Body of pancreas (tissue), 4 donors: Measurements from ENCODE around the gene GRHPR. TPM values are rescaled to one million over a fixed set of nuclear protein-coding genes. Genes with fewer than 3 reads are reported as not detected.

Source experiments
- ATAC-seq: fragments of 150-250 bp; one replicate; pipeline ENCODE4 v1.9.1; 2016
- DNase-seq, 4 donors: peaks; one replicate each; pipeline ENCODE4 v3.0.0-alpha.2; 2019
- H3K27ac ChIP-seq, 4 donors: fragments of 200-600 bp; sonication (generic); 1 replicate in 3 of 4; 2 replicates in 1 of 4; pipeline versions ENCODE4 v1.5.1 to v1.6.1; 2016 to 2019; ENCODE audit warnings: mild to moderate bottlenecking in 1 of 4, mixed read lengths in 1 of 4, moderate library complexity in 1 of 4
- H3K27me3 ChIP-seq, 2 donors: fragments of 200-600 bp; sonication (generic); one replicate each; pipeline ENCODE4 v1.6.0; 2016; ENCODE audit warnings: mild to moderate bottlenecking in 1 of 2
- H3K36me3 ChIP-seq, 2 donors: fragments of 200-600 bp; sonication (generic); replicated peaks in 1 of 2; 2 replicates each; pipeline ENCODE4 v1.5.1; 2016; ENCODE audit warnings: low read depth in 2 of 2; ENCODE audit not compliant: insufficient read depth in 1 of 2
- H3K4me1 ChIP-seq: fragments of 200-600 bp; sonication (generic); one replicate; pipeline ENCODE4 v1.6.0; 2016
- H3K4me3 ChIP-seq, 2 donors: fragments of 200-600 bp; sonication (generic); 1 replicate in 1 of 2; 2 replicates in 1 of 2; pipeline ENCODE4 v1.5.1; 2016 to 2019
- H3K9me3 ChIP-seq, 3 donors: fragments of 200-600 bp; sonication (generic); 1 replicate in 2 of 3; 2 replicates in 1 of 3; pipeline ENCODE4 v1.5.1; 2016
- POLR2A ChIP-seq, 3 donors: fragments of 450-650 bp; IDR thresholded peaks; one replicate each; pipeline ENCODE4 v1.6.1; 2016; ENCODE audit warnings: antibody characterized with exemption in 3 of 3, mild to moderate bottlenecking in 2 of 3
- WGBS, 2 donors: methylation state at CpG; one replicate each; pipeline ENCODE4 v1.1.5; 2017; 5-methylcytosine and 5-hydroxymethylcytosine counted together
- intact Hi-C: fragments of 100-400 bp; cut with DNase I; formaldehyde crosslinking; loops from one replicate; pipeline ENCODE4 v1.15.1; 2023
- total RNA-seq, 2 donors: library from RNA; depleted of rRNA; stranded (reverse); fragments of >200 nt; gene quantifications; one replicate each; pipeline ENCODE4 v1.1.0, GENCODE V29; 2016
- TF ChIP-seq, protein P1 (sequence below), 7 experiments: fragments of 450-650 bp in 4 of 7; fragments of 200-600 bp in 3 of 7; sonication (generic) in 3 of 7; IDR thresholded peaks; one replicate each; pipeline ENCODE4 v1.5.1; 2016 to 2019; ENCODE audit warnings: antibody characterized with exemption in 7 of 7

GRHPR gene
- total RNA-seq, 2 donors from 2014 or later, result 61.0 to 95.3 TPM

DNA sequence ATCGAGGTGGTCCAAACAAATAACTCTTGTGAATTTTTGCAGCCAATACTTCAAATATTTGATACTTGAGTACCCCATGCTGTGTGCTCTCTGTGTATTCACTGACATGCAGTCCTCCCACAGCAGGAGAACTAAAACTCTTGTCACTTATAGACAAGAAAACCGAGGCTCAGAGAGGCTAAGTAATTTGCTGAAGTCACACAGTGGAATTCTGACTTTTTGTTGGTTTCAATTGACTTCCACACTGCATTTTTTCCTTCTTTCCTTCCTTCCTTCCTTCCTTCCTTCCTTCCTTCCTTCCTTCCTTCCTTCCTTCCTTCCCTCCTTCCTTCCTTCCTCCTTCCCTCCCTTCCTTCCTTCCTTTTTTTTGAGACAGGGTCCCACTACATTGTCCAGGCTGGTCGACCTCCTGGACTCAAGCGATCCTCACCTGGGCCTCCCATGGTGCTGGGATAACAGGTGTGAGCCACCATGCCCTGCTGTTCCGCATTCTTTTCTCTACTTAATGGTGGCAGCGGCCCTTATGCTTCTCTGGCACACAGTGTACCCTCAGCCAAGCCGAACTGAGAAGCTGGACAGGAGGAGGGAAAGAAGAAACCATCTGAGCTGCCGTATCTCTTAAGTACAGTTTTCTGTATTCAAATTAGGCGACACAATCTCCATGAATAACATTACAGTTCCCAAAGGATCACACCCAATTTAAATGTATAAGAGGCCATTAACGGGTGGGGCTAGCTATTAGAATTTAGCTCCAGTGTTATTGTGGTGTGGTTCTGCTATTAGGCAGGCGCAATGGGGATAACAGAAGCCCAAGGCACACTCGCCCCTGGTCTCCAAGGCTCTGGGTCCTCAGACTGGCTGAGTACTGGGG, 38.4 kb upstream of the GRHPR start:
- TF ChIP-seq POLR2A (IDR thresholded peaks at IDR 0.05), result no peak
- TF ChIP-seq, protein P1, sequence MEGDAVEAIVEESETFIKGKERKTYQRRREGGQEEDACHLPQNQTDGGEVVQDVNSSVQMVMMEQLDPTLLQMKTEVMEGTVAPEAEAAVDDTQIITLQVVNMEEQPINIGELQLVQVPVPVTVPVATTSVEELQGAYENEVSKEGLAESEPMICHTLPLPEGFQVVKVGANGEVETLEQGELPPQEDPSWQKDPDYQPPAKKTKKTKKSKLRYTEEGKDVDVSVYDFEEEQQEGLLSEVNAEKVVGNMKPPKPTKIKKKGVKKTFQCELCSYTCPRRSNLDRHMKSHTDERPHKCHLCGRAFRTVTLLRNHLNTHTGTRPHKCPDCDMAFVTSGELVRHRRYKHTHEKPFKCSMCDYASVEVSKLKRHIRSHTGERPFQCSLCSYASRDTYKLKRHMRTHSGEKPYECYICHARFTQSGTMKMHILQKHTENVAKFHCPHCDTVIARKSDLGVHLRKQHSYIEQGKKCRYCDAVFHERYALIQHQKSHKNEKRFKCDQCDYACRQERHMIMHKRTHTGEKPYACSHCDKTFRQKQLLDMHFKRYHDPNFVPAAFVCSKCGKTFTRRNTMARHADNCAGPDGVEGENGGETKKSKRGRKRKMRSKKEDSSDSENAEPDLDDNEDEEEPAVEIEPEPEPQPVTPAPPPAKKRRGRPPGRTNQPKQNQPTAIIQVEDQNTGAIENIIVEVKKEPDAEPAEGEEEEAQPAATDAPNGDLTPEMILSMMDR (IDR thresholded peaks at IDR 0.05), result no peak
- Histone ChIP-seq H3K36me3 (no peaks in the 10 kb centered on the region), H3K4me3 (no peak overlapping the region), H3K27ac (no peak overlapping the region), H3K4me1 (no peaks in the 10 kb centered on the region), H3K9me3 (no peaks in the 10 kb centered on the region), H3K27me3 (no peaks in the 10 kb centered on the region)
- 87 to 91% methylated on average over 12 of the region's 12 CpGs for WGBS, 2 donors
- intact Hi-C loops, result no loop called here
- ATAC-seq (no peak), DNase-seq (no peak)

DNA sequence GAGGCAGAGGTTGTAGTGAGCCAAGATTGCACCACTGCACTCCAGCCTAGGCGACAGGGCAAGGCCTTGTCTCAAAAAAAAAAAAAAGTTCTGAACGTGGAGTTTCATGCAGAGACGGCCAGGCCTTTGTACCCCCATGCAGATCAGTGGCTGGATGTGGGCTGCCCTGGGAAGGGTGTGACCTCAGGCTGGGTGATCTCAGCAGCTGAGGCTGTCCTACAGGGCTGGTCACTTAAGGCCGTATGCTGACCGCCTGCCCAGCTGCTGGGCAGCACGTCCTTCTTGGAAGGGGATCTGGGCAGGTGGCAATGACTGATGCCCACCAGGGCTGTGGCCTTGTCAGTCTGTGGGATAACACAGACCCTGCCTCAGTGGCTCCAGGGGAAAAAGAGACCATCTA, 37.2 kb upstream of the GRHPR start:
- no peak for DNase-seq
- 90 to 96% methylated on average over 6 of the region's 6 CpGs for WGBS, 2 donors
- intact Hi-C loops, result no loop called here

DNA sequence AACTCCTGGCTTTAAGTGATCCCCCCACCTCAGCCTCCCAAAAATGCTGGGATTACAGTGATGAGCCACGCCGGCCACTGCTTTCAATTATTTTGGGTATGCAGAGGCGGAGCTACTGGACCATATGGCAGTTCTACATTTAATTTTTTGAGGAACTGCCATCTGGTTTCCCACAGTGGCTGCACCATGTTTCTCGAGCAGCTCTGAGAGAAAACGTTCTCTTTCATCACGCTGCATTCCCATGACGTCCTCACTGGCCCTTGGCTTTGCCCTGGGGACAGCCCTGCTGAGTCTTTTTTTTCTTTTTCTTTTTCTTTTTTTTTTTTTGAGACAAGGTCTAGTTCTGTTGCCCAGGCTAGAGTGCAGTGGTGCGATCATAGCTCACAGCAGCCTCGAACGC, 35.5 kb upstream of the GRHPR start:
- intact Hi-C loops, result no loop called here
- WGBS, 2 donors, result 87 to 89% methylated on average over 10 of the region's 10 CpGs
- H3K4me3 ChIP-seq, result no peak overlapping the region
- H3K27me3 ChIP-seq, result no peaks in the 10 kb centered on the region
- ATAC-seq (no peak), DNase-seq (no peak)
- H3K4me1 ChIP-seq, result no peaks in the 10 kb centered on the region
- H3K9me3 ChIP-seq, result no peaks in the 10 kb centered on the region
- no peak overlapping the region for H3K27ac ChIP-seq
- TF ChIP-seq, protein P1 (IDR thresholded peaks at IDR 0.05), result no peak
- no peak for TF ChIP-seq POLR2A (IDR thresholded peaks at IDR 0.05)
- H3K36me3 ChIP-seq, result no peaks in the 10 kb centered on the region

More for the DNA sequence above, 37.2 kb upstream of the GRHPR start:
- H3K4me1 ChIP-seq, result no peaks in the 10 kb centered on the region
- TF ChIP-seq, protein P1 (IDR thresholded peaks at IDR 0.05), result no peak
- TF ChIP-seq POLR2A (IDR thresholded peaks at IDR 0.05), result no peak
- H3K27me3 ChIP-seq, result no peaks in the 10 kb centered on the region
- ATAC-seq, result no peak
- H3K4me3 ChIP-seq, result no peak overlapping the region
- no peaks in the 10 kb centered on the region for H3K9me3 ChIP-seq
- H3K27ac ChIP-seq, result no peak overlapping the region
- H3K36me3 ChIP-seq, result no peaks in the 10 kb centered on the region

DNA sequence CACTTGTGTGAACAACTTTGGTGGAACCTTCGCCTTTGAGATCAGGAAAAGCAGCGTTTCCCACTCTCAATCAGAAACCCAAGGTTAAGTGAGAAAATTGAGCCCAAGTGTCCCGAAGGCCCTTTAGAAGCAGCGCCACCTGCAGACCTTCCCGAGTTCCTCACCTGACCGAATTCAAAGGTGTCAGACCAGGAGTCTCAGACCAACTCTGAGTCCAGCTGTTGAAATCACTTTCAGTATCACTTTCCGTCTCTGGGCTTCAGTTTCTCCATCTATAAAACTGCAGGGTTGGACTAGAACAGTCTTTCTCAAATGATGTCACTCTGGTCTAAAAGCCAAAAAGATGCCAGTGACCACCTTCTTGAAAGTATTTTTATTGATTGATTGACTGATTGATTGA, 31.7 kb upstream of the GRHPR start:
- Histone ChIP-seq H3K4me3 (no peak overlapping the region), H3K36me3 (no peaks in the 10 kb centered on the region), H3K27me3 (no peaks in the 10 kb centered on the region), H3K27ac (no peak overlapping the region), H3K4me1 (peaks cover 9% of the 10 kb centered on the region), H3K9me3 (no peaks in the 10 kb centered on the region)
- DNase-seq (peak; percentile 60 to 82 (median 76)), ATAC-seq (peak; percentile 78)
- intact Hi-C loops, result no loop called here
- TF ChIP-seq POLR2A (IDR thresholded peaks at IDR 0.05), result no peak
- TF ChIP-seq, protein P1 (IDR thresholded peaks at IDR 0.05), result peak; percentile 20 to 67 (median 49)
- WGBS, 2 donors, result 21 to 28% methylated on average over 7 of the region's 7 CpGs

DNA sequence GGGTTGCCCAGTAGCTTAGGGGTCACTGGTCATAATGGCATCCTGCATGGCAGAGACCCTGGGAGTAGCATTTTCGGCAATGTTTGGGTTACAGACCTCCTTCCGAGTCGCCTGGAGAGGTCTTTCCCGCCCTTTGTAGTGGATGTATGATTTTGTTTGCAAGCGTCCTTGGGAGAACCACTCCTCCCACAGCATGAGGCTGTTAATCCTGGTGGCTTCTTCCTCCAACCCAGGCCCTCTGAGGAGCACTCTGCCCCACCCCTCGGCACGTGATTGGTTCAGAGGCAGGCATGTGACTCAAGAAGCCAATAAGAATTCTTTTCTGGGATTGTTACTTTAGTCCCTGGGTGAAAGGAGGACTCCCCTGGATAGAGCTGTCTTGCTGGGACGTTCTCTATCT, 30.2 kb upstream of the GRHPR start:
- Histone ChIP-seq H3K27ac (no peak overlapping the region), H3K9me3 (no peaks in the 10 kb centered on the region), H3K27me3 (no peaks in the 10 kb centered on the region), H3K36me3 (no peaks in the 10 kb centered on the region), H3K4me1 (peaks cover 14% of the 10 kb centered on the region), H3K4me3 (no peak overlapping the region)
- 82 to 100% methylated on average over 1 to 8 of the region's 8 CpGs for WGBS, 2 donors
- no peak for TF ChIP-seq POLR2A (IDR thresholded peaks at IDR 0.05)
- TF ChIP-seq, protein P1 (IDR thresholded peaks at IDR 0.05), result no peak
- no peak for ATAC-seq
- intact Hi-C loops, result no loop called here
- DNase-seq, result no peak
